Mammary epithelial cell (primary cell): Measurements from ENCODE around the gene PROB1.

Source experiments
- EZH2 ChIP-seq: IDR thresholded peaks from 2 replicates; pipeline ENCODE4 v1.6.1; 2012; ENCODE audit warnings: low read length, inconsistent platforms, borderline replicate concordance
- TF ChIP-seq, protein P1 (sequence below), 2 donors: IDR thresholded peaks in 1 of 2; conservative IDR thresholded peaks in 1 of 2; 2 replicates each; pipeline ENCODE4 v1.5.1; 2011 to 2012; ENCODE audit warnings: inconsistent platforms in 2 of 2, low read length in 2 of 2, mild to moderate bottlenecking in 2 of 2, control low read depth in 1 of 2, low read depth in 1 of 2; ENCODE audit not compliant: insufficient read depth in 1 of 2; ENCODE audit errors: extremely low read depth in 1 of 2

- TF ChIP-seq, protein P1, sequence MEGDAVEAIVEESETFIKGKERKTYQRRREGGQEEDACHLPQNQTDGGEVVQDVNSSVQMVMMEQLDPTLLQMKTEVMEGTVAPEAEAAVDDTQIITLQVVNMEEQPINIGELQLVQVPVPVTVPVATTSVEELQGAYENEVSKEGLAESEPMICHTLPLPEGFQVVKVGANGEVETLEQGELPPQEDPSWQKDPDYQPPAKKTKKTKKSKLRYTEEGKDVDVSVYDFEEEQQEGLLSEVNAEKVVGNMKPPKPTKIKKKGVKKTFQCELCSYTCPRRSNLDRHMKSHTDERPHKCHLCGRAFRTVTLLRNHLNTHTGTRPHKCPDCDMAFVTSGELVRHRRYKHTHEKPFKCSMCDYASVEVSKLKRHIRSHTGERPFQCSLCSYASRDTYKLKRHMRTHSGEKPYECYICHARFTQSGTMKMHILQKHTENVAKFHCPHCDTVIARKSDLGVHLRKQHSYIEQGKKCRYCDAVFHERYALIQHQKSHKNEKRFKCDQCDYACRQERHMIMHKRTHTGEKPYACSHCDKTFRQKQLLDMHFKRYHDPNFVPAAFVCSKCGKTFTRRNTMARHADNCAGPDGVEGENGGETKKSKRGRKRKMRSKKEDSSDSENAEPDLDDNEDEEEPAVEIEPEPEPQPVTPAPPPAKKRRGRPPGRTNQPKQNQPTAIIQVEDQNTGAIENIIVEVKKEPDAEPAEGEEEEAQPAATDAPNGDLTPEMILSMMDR (conservative IDR thresholded peaks at IDR 0.05 in 1 of 2, IDR thresholded peaks at IDR 0.05 in 1 of 2; ENCODE audit: extremely low read depth in 1 of 2, insufficient read depth in 1 of 2, low read depth in 1 of 2, low read length in 2 of 2): no peak
- TF ChIP-seq EZH2: no peak
Measured at GRCh38 chr5:139383993-139384590, 10.8 kb downstream of the PROB1 start.
